WTC11 (cell line): ENCODE data around the gene PLA1A. TPM values are rescaled to one million over a fixed set of nuclear protein-coding genes. Genes with fewer than 3 reads are reported as not detected.

ENCODE experiments used
- ATAC-seq: fragments of 200-7000 bp; cut with Tn5 transposase; 2 replicates; pipeline ENCODE4 v1.10.0; 2021; ENCODE audit warnings: mild to moderate bottlenecking, moderate library complexity
- CTCF ChIA-PET: fragments of 300-600 bp; sonication (Branson Sonifier 250); formaldehyde crosslinking; loops from one replicate; lab custom pipeline; 2021; ENCODE audit warnings: antibody characterized with exemption; lab: Charles Lee
- POLR2A ChIA-PET: fragments of 350-600 bp; sonication (Branson Sonifier 250); formaldehyde crosslinking; loops from one replicate; lab custom pipeline; 2021; ENCODE audit warnings: antibody characterized with exemption; lab: Charles Lee
- DNase-seq: peaks from one replicate; pipeline ENCODE4 v3.0.0; 2021; ENCODE audit warnings: low spot score
- H3K27ac Mint-ChIP-seq: 2 replicates; pipeline ENCODE4 v1.8.0; 2021; ENCODE audit warnings: mixed read lengths
- H3K27me3 Mint-ChIP-seq: 2 replicates; pipeline ENCODE4 v1.8.0; 2021; ENCODE audit warnings: low read depth, mild to moderate bottlenecking, moderate library complexity, mixed read lengths
- H3K36me3 Mint-ChIP-seq: 2 replicates; pipeline ENCODE4 v1.8.0; 2021; ENCODE audit warnings: mixed read lengths
- H3K4me1 Mint-ChIP-seq: 2 replicates; pipeline ENCODE4 v1.8.0; 2022; ENCODE audit warnings: mixed read lengths
- H3K4me3 Mint-ChIP-seq: 2 replicates; pipeline ENCODE4 v1.8.0; 2021; ENCODE audit warnings: mild to moderate bottlenecking, moderate library complexity, mixed read lengths
- H3K9me3 Mint-ChIP-seq: 2 replicates; pipeline ENCODE4 v1.8.0; 2021; ENCODE audit warnings: mixed read lengths
- CBFB ChIP-seq: sonication (generic); formaldehyde crosslinking; IDR thresholded peaks from 2 replicates; pipeline ENCODE4 v1.8.1; 2022; ENCODE audit warnings: mild to moderate bottlenecking, low read depth, missing genetic modification reagents
- CREB1 ChIP-seq: sonication (generic); formaldehyde crosslinking; IDR thresholded peaks from 2 replicates; pipeline ENCODE4 v1.8.0; 2023; ENCODE audit warnings: mild to moderate bottlenecking, missing genetic modification reagents
- ETV6 ChIP-seq: sonication (generic); formaldehyde crosslinking; IDR thresholded peaks from 2 replicates; pipeline ENCODE4 v1.8.1; 2022; ENCODE audit warnings: mild to moderate bottlenecking, missing genetic modification reagents
- HMGA2 ChIP-seq: fragments of 250-450 bp; sonication (Bioruptor Pico); IDR thresholded peaks from 2 replicates; pipeline ENCODE4 v1.4.0; 2021; ENCODE audit warnings: mild to moderate bottlenecking, moderate library complexity
- IRF2 ChIP-seq: sonication (generic); formaldehyde crosslinking; IDR thresholded peaks from 2 replicates; pipeline ENCODE4 v1.8.0; 2022; ENCODE audit warnings: low read depth, missing genetic modification reagents, borderline replicate concordance
- JUN ChIP-seq: sonication (generic); formaldehyde crosslinking; IDR thresholded peaks from 2 replicates; pipeline ENCODE4 v1.8.0; 2023; ENCODE audit warnings: mild to moderate bottlenecking, missing genetic modification reagents
- KAT7 ChIP-seq: sonication (generic); formaldehyde crosslinking; IDR thresholded peaks from 2 replicates; pipeline ENCODE4 v1.8.1; 2023; ENCODE audit warnings: missing genetic modification reagents, mild to moderate bottlenecking, borderline replicate concordance
- MXD4 ChIP-seq: fragments of 250-450 bp; sonication (Bioruptor Pico); IDR thresholded peaks from 2 replicates; pipeline ENCODE4 v1.8.0; 2021; ENCODE audit warnings: mild to moderate bottlenecking, moderate library complexity, borderline replicate concordance
- NFE2L1 ChIP-seq: sonication (generic); formaldehyde crosslinking; IDR thresholded peaks from 2 replicates; pipeline ENCODE4 v1.8.1; 2023; ENCODE audit warnings: missing genetic modification reagents
- ZMAT4 ChIP-seq: fragments of 250-450 bp; sonication (Bioruptor Pico); IDR thresholded peaks from 2 replicates; pipeline ENCODE4 v1.9.0; 2021; ENCODE audit warnings: mild to moderate bottlenecking
- ZNF138 ChIP-seq: sonication (generic); formaldehyde crosslinking; conservative IDR thresholded peaks from 2 replicates; pipeline ENCODE4 v1.8.1; 2022; ENCODE audit warnings: mild to moderate bottlenecking, moderate library complexity, missing genetic modification reagents
- ZNF263 ChIP-seq: sonication (generic); formaldehyde crosslinking; IDR thresholded peaks from 2 replicates; pipeline ENCODE4 v1.8.1; 2022; ENCODE audit warnings: low read depth, mild to moderate bottlenecking, moderate library complexity, missing genetic modification reagents
- ZNF317 ChIP-seq: sonication (generic); formaldehyde crosslinking; IDR thresholded peaks from 2 replicates; pipeline ENCODE4 v1.8.1; 2023; ENCODE audit warnings: low read depth, mild to moderate bottlenecking, moderate library complexity, missing genetic modification reagents, borderline replicate concordance
- total RNA-seq: library from RNA; stranded (reverse); gene quantifications from 3 replicates; pipeline ENCODE4 v1.2.3, GENCODE V29; 2021
- TF ChIP-seq, protein P1 (sequence below): sonication (generic); formaldehyde crosslinking; IDR thresholded peaks from 2 replicates; pipeline ENCODE4 v1.8.1; 2023; ENCODE audit warnings: mild to moderate bottlenecking, missing genetic modification reagents
- TF ChIP-seq, protein P2 (sequence below): sonication (generic); formaldehyde crosslinking; IDR thresholded peaks from 2 replicates; pipeline ENCODE4 v1.8.1; 2023; ENCODE audit warnings: mild to moderate bottlenecking, missing genetic modification reagents, moderate library complexity
- TF ChIP-seq, protein P3 (sequence below): fragments of 250-450 bp; sonication (Bioruptor Pico); IDR thresholded peaks from 2 replicates; pipeline ENCODE4 v1.9.0; 2021; ENCODE audit warnings: mild to moderate bottlenecking
- TF ChIP-seq, protein P4 (sequence below): sonication (generic); formaldehyde crosslinking; IDR thresholded peaks from 2 replicates; pipeline ENCODE4 v1.8.1; 2022; ENCODE audit warnings: mild to moderate bottlenecking, missing genetic modification reagents, moderate library complexity, borderline replicate concordance
- TF ChIP-seq, protein P5 (sequence below): sonication (generic); formaldehyde crosslinking; IDR thresholded peaks from 2 replicates; pipeline ENCODE4 v1.8.1; 2023; ENCODE audit warnings: mild to moderate bottlenecking, missing genetic modification reagents, moderate library complexity
- TF ChIP-seq, protein P6 (sequence below): sonication (generic); formaldehyde crosslinking; IDR thresholded peaks from 2 replicates; pipeline ENCODE4 v1.8.0; 2022; ENCODE audit warnings: mild to moderate bottlenecking, missing genetic modification reagents

Gene PLA1A
- total RNA-seq, 1 experiment from 2014 or later, result not detected

DNA sequence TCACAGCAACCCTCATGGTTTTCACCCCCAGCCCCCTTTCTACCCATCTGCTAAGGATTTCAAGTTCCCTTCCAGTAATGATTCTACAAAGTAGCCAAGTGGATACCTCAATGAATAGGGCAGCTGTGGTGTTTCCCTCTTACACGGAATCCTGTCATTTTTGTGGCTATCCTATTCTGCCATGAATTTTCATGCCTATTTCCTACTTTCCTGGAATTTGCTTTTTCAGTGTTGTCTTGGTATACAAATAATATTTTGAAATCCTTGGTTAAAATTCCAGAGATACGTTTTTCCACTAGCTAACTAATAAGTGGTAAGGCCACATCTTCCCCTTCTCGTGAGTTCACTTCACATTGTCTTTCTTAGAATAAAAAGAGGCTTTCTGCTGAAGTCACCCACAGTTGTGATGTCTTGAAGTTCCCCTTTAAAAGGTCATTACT lies 10.9 kb upstream of the PLA1A start (continued):
- TF ChIP-seq, protein P1, sequence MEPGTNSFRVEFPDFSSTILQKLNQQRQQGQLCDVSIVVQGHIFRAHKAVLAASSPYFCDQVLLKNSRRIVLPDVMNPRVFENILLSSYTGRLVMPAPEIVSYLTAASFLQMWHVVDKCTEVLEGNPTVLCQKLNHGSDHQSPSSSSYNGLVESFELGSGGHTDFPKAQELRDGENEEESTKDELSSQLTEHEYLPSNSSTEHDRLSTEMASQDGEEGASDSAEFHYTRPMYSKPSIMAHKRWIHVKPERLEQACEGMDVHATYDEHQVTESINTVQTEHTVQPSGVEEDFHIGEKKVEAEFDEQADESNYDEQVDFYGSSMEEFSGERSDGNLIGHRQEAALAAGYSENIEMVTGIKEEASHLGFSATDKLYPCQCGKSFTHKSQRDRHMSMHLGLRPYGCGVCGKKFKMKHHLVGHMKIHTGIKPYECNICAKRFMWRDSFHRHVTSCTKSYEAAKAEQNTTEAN (CRISPR knock-in tag), result no peak
- TF ChIP-seq ZNF138 (CRISPR knock-in tag), result no peak

GRCh38 chr3:119588112-119588511 lies 9.6 kb upstream of the PLA1A start:
- H3K36me3 Mint-ChIP-seq, result no peaks in the 10 kb centered on the region
- TF ChIP-seq, protein P2, sequence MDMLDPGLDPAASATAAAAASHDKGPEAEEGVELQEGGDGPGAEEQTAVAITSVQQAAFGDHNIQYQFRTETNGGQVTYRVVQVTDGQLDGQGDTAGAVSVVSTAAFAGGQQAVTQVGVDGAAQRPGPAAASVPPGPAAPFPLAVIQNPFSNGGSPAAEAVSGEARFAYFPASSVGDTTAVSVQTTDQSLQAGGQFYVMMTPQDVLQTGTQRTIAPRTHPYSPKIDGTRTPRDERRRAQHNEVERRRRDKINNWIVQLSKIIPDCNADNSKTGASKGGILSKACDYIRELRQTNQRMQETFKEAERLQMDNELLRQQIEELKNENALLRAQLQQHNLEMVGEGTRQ (CRISPR knock-in tag), result no peak
- TF ChIP-seq HMGA2 (CRISPR knock-in tag) (no peak), ZNF317 (CRISPR knock-in tag) (no peak), NFE2L1 (CRISPR knock-in tag) (no peak), MXD4 (CRISPR knock-in tag) (no peak), IRF2 (no peak), ZNF263 (CRISPR knock-in tag) (no peak), JUN (no peak), ETV6 (CRISPR knock-in tag) (no peak), ZMAT4 (CRISPR knock-in tag) (no peak), CBFB (no peak), KAT7 (CRISPR knock-in tag) (no peak), CREB1 (CRISPR knock-in tag) (no peak)
- TF ChIP-seq, protein P3, sequence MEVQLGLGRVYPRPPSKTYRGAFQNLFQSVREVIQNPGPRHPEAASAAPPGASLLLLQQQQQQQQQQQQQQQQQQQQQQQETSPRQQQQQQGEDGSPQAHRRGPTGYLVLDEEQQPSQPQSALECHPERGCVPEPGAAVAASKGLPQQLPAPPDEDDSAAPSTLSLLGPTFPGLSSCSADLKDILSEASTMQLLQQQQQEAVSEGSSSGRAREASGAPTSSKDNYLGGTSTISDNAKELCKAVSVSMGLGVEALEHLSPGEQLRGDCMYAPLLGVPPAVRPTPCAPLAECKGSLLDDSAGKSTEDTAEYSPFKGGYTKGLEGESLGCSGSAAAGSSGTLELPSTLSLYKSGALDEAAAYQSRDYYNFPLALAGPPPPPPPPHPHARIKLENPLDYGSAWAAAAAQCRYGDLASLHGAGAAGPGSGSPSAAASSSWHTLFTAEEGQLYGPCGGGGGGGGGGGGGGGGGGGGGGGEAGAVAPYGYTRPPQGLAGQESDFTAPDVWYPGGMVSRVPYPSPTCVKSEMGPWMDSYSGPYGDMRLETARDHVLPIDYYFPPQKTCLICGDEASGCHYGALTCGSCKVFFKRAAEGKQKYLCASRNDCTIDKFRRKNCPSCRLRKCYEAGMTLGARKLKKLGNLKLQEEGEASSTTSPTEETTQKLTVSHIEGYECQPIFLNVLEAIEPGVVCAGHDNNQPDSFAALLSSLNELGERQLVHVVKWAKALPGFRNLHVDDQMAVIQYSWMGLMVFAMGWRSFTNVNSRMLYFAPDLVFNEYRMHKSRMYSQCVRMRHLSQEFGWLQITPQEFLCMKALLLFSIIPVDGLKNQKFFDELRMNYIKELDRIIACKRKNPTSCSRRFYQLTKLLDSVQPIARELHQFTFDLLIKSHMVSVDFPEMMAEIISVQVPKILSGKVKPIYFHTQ (CRISPR knock-in tag), result no peak
- TF ChIP-seq, protein P4, sequence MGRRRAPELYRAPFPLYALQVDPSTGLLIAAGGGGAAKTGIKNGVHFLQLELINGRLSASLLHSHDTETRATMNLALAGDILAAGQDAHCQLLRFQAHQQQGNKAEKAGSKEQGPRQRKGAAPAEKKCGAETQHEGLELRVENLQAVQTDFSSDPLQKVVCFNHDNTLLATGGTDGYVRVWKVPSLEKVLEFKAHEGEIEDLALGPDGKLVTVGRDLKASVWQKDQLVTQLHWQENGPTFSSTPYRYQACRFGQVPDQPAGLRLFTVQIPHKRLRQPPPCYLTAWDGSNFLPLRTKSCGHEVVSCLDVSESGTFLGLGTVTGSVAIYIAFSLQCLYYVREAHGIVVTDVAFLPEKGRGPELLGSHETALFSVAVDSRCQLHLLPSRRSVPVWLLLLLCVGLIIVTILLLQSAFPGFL (CRISPR knock-in tag), result no peak
- TF ChIP-seq, protein P5, sequence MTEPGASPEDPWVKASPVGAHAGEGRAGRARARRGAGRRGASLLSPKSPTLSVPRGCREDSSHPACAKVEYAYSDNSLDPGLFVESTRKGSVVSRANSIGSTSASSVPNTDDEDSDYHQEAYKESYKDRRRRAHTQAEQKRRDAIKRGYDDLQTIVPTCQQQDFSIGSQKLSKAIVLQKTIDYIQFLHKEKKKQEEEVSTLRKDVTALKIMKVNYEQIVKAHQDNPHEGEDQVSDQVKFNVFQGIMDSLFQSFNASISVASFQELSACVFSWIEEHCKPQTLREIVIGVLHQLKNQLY (CRISPR knock-in tag), result no peak
- TF ChIP-seq, protein P6, sequence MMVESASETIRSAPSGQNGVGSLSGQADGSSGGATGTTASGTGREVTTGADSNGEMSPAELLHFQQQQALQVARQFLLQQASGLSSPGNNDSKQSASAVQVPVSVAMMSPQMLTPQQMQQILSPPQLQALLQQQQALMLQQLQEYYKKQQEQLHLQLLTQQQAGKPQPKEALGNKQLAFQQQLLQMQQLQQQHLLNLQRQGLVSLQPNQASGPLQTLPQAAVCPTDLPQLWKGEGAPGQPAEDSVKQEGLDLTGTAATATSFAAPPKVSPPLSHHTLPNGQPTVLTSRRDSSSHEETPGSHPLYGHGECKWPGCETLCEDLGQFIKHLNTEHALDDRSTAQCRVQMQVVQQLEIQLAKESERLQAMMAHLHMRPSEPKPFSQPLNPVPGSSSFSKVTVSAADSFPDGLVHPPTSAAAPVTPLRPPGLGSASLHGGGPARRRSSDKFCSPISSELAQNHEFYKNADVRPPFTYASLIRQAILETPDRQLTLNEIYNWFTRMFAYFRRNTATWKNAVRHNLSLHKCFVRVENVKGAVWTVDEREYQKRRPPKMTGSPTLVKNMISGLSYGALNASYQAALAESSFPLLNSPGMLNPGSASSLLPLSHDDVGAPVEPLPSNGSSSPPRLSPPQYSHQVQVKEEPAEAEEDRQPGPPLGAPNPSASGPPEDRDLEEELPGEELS (CRISPR knock-in tag), result no peak
- TF ChIP-seq, all 79 proteins: peak for 0
- Mint-ChIP-seq H3K9me3 (peaks cover 4% of the 10 kb centered on the region; the same call in 1 of the 2 replicates), H3K4me3 (no peak overlapping the region), H3K27ac (no peak overlapping the region), H3K27me3 (peaks cover 4% of the 10 kb centered on the region), H3K4me1 (peaks cover 15% of the 10 kb centered on the region)
- POLR2A ChIA-PET, result no interaction called here
- CTCF ChIA-PET, result interaction anchor here (1.0 to 1.4 kb wide), 2 partner anchors 11 to 12 kb away, joined by 3 to 7 read pairs; no protein-coding TSS in a partner anchor
- ATAC-seq (no peak), DNase-seq (no peak)
